Measurements from ENCODE around the gene IL31.
A peak's percentile ranks its signal among the peaks of the same experiment; 100 is the strongest.

Gene IL31

DNA sequence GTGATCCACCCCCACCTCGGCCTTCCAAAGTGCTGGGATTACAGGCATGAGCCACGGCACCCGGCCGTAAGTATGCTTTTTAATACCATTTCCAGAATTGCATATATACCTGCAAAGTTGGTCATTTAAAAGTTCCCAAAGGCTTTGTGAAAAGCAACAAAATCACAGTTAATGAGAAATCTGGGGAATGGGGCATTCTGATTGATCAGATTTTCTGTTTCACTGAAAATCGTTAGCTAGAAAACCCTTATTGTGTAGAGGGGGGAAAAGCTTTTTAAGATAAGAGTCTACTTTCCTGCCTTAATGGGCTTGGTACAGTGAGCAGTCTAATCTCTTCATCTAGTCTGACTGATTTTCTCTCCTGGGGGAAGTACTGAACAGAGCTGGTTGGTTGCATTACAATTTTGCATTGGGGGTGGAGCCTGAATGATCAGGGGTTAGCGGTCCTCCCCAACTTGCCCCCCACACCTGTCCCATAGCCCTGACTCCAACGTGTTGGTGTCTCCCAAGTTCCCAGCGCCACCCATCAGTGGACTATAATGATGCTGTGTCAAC is 23.8 kb downstream of the IL31 start:
- DNase-seq = no peak

DNA sequence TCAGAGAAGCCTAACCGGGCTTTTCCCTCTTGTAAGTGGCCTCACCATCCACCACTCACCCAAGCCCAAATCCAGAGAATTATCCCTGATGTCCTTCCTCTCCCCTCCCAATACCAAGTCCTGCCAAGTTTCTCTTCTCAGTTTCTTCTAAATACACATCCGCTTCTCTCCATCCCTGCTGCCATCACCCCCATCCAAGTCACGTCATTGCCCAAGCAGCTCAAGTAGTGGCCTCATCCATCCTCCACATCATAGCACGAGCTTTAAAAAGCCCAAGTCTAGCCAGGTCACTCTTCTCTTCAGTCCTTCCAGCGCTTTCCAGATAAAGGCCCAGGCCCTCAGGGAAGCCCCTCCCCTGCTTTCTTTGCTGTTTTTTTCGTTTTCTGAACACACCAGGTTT is 25.4 kb downstream of the IL31 start:
- DNase-seq = no peak

DNA sequence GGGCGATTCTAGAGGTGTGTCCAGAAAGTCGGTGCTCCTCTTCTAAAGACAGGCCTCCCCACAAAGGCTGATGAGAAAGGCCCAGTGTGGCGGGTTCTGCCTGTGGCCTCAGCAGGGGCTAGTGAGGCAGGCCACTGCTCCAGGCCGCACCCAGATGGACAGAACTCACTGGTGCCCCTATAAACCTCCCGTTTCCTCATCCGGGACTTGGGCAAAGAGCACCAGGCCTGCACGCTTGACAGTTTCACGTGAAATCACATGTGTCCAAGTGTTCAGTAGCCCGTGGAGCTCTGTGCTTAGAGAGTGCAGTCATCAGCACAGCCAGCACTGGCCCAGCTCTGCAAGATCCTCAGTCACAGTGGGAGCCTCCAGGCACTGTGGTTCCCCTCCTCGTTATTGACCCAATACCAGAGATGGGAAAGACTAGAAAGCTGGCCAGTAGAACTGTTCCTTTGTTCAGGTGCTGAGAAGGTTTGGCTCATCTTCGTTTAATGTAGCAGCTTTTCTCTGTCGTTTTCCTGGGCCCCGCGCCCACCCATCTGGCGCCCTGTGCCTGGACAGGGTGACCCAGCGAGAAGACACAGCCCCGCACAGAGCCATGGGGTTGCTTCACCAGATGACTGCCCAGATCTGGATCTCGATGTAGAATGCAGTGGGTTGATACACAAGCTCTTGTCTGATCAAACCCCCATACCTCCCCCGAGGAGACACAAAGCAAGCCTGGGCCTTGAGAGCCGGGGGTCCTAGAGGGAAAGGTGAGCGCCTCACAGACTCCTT is 26.3 kb downstream of the IL31 start:
- DNase-seq = no peak

DNA sequence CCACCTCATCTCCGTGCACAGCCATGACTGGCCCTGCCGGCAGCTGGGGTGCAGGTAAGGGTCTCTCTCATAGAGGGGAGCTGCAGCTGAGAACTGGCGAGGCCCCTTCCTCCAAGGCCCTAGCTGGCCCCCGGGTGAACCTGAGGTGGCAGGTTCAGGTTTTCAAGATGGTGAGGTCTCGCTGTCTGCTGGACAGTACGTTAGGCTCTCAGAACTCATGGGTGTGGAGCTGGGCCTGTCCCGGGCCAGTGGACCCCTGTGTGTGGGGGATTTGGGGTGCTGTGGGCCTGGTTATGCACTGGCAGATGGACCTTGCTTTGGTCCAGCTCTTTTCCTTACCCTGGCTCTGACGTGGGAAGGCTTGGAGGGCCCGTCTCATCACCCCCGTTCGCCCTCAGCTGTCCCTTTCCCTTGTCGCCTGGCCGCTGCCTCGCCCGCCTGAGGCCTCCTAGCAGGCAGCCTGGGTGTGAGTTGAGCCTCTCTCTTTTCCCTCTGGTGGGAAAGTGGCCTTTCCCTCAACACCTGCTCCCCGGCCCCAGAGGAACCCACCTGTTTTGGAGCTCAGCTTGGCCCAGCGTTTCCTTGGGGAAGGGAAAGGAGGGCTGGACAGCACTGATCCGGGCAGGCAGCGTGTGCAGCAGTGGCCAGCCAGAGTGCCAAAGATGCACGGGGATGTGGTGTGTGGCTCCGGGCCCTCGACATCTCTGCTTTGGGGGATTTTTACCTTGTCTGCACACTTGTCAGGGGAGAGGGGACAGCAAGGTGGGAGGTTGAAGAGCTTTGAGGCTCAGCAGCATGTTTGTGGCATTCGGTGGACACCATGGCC is 28.3 kb downstream of the IL31 start:
- no peak for DNase-seq

DNA sequence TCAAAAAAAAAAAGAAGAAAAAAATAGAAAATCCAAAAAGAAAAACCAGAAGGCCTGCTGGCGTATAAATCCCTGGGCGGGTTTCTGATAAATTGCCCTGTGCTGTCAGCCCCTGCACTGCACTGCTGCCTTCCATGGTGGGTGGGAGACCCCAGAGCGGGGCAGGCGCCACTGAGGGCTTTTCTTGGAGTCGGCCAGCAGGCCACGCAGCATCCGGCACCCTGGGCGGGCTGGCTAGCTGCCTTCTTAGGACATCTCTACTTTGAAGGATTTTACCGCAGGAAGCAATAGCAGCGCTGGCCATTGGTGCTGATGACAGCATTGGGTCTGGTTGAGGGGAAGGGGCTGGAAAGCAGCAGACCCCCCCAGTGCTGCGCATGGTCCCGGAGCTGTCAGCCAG is 29.1 kb downstream of the IL31 start:
- DNase-seq = no peak

DNA sequence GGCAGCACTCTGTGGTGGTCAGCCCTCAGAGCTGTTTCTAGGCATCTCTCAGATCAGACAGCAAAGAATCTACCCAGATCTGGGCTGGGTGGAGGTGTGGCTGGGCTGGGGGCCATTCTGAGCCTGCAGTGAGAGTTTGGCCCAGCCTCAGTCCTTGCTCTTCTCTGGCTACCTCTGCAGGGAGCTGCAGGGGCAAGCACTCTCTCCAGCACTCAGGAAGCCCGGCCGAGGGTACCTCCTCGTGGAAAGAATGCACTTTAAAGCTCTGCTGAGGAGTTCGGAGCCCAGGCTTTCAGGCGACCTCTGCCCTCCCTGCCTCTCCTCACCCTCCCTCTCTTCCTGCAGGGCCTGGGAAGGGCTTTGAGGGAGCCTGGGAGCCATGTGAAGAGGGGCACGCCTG is 31.2 kb downstream of the IL31 start:
- no peak for DNase-seq

DNA sequence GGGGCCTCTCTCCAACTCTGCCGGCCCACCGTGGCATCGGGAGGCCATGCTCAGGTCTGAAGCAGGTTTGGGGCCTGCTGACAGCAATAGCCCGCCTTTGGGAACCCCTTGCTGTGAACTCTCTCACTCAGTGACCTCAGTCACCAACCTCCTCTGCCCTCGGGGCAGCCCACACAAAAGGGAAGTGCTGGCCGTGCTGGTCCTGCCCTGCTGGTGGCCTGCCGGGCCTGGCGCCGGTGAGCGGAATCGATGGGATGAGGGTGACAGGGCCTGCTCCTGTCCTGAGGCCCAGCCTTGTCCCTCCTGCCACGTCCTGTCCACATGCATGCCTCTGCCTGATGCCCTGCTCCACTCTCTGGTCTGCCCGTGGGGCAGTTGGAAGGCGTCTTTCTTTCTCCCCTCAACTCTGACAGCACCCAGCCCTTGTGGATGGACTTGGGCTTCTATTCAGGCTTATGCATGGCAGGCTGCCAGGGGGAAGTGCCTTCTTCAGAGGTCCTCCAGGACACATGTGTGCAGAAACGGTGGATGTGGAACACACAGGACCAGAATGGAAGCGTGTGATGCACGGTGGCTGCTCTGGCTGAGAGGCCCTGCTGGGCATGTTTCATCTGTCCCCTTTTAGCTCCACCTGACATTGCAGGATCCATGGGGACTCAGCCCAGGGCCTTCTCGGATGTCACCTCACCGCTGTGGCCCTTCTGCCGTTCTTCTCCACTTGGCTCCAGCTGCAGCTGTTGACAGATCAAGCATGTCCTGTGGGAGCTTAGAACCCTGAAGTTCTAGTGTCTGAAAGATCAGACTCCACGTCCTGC is 31.9 kb downstream of the IL31 start:
- DNase-seq = no peak

DNA sequence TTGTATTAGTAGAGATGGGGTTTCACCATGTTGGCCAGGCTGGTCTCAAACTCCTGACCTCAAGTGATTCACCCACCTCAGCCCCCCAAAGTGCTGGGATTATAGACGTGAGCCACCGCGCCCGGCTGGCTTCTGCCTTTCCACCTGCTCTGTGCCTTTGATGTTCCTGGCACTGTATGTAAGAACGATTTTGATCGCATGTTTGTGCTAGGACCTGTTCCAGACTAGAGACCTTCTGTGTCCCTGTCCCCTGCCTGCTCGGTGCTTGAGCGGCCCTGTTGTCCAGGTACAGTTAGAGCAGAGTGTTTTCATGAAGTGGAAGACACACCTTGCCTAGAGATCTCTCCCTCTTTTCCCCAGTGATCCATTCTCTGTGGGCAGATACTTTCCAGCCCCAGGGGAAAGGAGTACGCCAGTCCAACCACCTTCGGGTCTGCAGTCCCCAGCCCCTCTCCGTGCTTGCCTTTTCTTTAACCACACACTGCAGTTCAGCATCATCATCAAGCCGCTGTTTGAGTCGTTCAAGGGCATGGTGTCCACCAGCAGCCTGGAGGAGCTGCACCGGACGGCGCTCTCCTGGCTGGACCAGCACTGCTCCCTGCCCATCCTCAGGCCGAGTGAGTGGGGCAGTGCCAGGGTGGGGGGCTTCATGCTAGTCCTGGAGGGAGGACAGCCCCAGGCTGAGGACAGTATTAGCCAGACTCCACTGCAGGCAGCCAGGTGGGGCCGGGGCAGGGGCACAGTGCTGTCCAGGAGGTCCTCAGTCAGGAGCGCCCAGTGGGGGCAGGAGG is 33.4 kb downstream of the IL31 start:
- no peak for DNase-seq

DNA sequence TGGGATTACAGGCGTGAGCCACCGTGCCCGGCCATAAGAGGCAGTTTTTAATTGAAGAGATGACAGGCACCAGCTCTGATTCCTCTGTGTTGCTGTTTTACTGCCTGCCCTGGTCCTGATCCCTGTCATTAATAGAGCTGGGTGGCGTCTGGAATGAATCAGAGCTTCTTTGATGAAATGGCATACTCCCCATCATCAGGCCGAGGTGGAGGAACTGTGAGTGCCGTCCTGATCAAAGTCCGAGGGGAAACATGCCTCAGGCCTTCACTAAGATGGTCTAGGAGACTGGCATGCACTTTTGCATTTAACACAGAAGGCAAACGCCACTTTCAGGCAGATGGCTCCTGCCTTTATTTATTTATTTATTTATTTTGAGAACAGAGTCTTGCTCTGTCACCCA is 34.1 kb downstream of the IL31 start:
- no peak for DNase-seq

DNA sequence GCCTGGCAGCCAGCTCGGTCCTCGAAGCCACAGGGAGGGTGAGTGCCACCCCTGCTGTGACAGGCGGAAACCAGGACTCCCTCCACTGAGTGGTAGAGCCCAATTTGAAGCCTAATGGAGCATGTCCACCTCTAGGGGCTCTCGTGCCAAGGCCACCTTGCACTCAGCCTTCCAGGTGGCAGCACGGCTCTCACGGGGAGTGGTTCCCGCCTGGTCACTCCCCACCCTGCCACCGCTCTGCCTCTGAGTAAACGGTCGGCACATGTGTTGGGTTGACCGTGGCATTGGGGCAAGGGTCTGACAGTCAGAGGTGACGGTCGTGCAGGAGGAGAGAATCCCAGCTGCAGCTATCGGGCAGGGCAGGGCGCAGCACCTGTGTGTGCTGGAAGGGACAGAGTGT is 34.8 kb downstream of the IL31 start:
- DNase-seq = no peak

DNA sequence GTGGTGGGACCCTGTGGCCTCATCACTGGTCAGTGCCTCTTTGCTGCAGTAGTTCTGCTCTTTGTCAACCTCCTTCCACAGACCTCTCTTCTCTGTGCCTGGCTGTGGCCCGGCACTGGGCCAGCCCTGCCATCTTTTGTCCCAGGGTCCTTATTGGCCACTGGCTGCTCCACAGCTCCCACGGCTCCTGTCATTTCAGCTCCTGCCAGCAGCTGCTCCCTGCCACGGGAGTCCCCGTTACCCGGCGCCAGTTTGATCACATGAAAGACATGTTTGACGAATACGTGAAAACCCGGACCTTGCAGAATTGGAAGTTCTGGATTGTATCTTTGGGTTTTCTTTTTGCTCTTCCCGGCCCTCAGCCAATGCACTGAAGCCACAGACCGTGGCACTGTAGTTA is 35.4 kb downstream of the IL31 start:
- no peak for DNase-seq

DNA sequence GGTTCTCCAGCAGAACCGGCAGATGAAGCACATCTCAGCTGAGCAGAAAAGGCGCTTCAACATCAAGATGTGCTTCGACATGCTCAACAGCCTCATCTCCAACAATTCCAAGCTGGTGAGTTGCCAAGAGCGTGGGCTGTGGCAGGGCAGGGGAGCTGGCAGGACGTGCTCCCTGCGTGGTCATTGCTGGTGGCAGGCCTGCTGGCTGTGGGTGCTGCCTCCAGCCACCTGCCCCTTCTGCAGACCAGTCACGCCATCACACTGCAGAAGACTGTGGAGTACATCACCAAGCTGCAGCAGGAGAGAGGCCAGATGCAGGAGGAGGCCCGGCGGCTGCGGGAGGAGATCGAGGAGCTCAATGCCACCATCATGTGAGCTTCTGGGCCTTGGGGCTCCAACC is 35.8 kb downstream of the IL31 start:
- no peak for DNase-seq

DNA sequence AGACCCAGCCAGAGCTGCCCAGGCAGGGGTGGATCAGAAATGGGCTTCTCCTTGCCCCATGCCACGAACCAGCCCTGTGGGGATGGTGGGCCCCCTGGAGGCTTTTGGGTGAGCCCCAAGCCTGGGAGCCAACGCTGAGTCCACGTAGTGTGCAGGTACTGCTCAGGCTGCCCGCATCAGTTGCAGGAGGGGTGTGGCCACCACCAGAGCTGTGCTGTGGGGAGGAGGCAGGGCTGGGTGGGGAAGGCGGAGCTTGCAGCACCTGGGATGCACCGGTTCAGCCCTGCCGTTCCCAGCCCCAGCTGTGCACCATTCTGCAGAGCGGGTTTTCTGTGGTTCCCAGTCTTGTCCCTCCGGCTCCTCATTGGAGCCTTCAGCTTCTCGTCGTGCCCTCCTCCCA is 36.3 kb downstream of the IL31 start:
- DNase-seq = peak in 1 of 2 experiments; percentile 26

DNA sequence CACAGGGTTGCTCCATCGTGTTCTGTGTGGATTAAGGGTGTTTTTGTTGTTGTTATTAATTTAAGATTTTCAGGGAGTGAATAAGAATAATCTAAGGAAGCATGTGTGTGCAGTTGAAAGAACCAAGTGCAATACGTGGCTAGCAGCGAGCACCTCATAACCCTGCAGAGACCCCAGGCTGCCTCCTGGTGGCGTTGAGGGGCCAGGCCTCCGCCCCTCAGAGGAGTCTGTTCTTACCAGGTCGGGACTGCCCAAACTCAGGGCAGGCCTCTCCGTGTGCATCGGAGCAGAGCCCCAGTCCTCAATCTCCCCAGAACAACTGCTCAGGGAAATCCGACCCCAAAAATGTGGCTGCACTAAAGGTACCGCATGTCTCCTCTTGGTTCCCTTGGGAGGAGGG is 36.8 kb downstream of the IL31 start:
- DNase-seq = no peak

DNA sequence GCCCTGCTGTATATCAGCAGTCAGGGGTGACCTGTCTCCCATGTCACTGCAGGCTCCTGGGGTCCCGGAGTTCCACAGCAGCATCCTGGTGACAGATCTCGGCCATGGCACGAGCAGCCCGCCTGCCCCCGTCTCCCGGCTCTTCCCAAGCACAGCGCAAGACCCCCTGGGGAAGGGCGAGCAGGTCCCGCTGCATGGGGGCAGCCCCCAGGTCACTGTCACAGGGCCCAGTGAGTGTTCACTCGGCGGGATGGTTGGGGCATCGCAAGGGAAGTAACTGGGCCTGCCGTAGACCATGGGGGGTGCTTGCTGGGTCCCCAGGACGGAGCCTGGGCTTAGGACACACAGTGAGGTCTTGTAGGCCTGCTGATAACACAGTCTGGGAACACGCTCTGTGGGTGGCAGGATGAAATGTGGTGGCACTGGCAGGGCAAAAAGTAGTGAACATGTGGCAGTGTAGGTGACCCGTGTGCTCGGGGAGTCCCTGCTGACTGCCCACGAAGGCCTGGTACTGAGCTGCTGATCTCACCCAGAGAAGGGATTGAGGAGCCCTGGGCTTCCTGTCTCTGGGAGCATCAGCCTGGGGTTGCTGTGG is 38.5 kb downstream of the IL31 start:
- DNase-seq = no peak

DNA sequence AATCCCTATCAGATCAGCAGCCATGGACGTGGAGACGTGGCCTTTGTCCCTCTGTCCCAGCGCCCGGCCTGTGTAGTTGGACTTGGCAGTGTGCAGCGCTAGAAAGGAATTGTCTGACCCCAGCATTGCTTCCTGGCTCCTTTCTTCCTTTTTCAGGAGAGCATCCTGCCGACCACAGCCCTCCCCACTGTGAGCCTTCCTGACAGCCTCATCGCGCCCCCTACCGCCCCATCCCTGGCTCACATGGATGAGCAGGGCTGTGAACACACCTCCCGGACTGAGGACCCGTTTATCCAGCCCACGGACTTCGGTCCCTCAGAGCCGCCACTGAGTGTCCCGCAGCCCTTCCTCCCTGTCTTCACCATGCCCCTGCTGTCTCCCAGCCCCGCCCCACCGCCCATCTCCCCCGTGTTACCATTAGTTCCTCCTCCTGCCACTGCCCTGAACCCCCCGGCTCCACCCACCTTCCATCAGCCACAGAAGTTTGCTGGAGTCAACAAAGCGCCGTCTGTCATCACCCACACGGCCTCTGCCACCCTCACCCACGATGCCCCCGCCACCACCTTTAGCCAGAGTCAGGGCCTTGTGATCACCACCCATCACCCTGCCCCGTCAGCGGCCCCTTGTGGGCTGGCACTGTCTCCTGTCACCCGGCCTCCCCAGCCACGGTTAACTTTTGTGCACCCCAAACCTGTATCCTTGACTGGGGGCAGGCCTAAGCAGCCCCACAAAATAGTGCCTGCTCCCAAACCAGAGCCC is 40.6 kb downstream of the IL31 start:
- no peak for DNase-seq

DNA sequence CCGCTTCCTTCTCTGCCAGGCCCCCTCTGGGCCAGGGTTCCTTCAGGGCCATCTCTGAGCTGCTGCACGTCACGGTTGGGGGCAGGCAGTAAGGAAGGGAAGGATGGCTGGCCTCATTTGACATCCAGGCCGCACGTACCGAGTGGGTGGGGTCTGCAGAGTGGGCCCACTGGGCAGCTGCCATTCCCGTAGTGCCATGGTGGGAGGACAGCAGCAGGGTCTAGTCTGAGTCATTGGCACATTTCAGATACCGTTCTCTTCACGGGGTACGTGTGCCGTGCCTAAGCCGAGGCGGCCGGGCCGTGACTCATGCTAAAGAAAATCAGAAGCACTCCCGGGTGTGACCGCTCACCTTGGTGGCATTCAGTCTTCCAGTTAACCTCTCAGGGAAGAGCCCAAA is 43.9 kb downstream of the IL31 start:
- DNase-seq = no peak

DNA sequence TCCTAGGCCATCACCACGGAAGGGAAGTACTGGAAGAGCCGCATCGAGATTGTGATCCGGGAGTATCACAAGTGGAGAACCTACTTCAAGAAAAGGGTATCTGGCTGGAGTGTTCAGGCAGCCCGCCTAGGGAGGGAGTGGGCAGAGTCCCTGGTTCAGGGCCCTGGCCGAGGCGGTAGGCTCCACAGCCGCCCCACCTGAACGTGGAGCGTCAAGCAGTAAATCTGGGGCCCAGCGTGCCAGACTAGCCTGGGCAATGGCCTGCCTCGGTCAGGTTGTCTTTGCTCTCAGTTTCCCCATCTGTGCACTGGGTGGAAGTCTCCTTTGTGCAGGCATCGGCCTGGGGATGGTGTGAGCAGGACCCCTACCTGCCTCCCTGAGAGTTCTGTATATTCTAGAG is 44.9 kb downstream of the IL31 start:
- DNase-seq = no peak

DNA sequence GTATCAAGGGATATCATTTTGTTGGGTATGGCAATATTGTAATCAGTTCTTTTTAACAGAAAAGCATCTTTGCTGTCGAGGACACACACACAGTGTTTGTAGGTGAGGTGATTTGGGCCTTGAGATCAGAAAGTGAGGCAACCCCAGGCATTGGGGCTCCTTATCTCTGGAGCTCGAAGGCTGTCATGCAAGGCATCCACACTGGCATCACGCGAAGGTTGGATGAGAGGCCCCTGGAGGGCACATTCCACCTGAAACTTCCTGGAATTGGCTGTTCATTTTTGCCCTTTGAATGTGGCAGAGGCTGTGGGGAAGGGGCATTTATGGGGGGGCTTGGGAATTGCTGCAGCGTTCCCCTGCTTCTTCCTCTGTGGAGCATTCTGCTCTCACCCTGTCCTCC is 45.5 kb downstream of the IL31 start:
- DNase-seq = no peak

DNA sequence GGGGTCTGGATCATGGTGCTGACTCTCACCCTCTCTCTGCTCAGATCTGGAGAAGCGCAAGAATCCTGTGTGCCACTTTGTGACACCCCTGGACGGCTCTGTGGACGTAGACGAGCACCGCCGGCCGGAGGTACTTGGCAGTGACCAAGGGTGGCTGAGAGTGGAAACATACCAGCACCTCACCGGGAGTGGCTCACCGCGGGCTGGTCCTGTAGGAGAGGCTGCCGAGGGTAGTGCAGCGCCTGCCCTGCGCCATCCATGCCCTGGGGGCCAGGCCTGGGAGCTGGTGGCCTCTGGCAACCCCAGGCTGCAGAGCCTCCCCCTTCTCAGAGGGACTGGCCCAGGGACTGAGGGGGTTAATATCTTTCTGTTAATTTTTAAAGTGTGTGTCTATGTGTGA is 46.2 kb downstream of the IL31 start:
- no peak for DNase-seq
